Activated T-helper 17 cell treated with anti-CD3 and anti-CD28 coated beads, Interleukin-2, amount 50 U/mL, for 72 hours (primary cell): ENCODE measurements around the gene EIF3B. TPM values are rescaled to one million over a fixed set of nuclear protein-coding genes. Genes with fewer than 3 reads are reported as not detected.
"Not testable (repeated sequence)": the region's sequence is repeated elsewhere in the genome, so short reads cannot be mapped to it uniquely, and the experiment has no call there.

Experiments used
- ATAC-seq: fragments of 150-1000 bp; cut with Tn5 transposase; replicated peaks from 2 replicates; pipeline ENCODE4 v1.10.0; 2021; ENCODE audit warnings: mild to moderate bottlenecking, moderate library complexity
- H3K27ac Mint-ChIP-seq: one replicate; pipeline ENCODE4 v1.8.0; 2022; ENCODE audit warnings: mixed read lengths
- H3K27me3 Mint-ChIP-seq: one replicate; pipeline ENCODE4 v1.8.0; 2022; ENCODE audit warnings: mixed read lengths
- H3K36me3 Mint-ChIP-seq: one replicate; pipeline ENCODE4 v1.8.0; 2022; ENCODE audit warnings: low read depth, mild to moderate bottlenecking, mixed read lengths
- H3K4me1 Mint-ChIP-seq: one replicate; pipeline ENCODE4 v1.8.0; 2022; ENCODE audit warnings: mixed read lengths
- H3K4me3 Mint-ChIP-seq: one replicate; pipeline ENCODE4 v1.8.0; 2022; ENCODE audit warnings: mild to moderate bottlenecking, mixed read lengths
- H3K9me3 Mint-ChIP-seq: one replicate; pipeline ENCODE4 v1.8.0; 2022; ENCODE audit warnings: mixed read lengths
- total RNA-seq, 2 donors: library from RNA; stranded (reverse); gene quantifications; one replicate each; pipeline ENCODE4 v1.2.3, GENCODE V29; 2022

The EIF3B gene
- total RNA-seq, 2 donors from 2014 or later: 145 to 283 TPM

DNA sequence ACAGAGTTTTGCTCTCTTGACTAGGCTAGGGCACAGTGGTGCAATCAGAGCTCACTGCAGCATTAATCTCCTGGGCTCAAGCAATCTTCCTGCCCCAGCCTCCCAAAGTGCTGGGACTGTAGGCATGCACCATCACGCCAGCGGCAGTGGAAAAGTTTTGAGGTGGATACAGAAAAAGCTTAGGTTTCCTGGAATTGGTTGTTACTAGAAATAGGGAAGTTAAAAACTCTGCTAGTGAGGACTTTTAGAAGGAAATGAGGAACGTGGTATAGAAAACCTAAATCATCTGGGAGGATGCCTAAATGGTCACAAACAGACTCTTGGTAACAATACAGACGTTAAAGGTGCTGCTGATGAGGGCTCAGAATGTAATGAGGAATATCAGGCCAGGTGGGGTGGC is 29.5 kb upstream of the EIF3B start:
- no peak overlapping the region for H3K27ac Mint-ChIP-seq
- no peaks in the 10 kb centered on the region for H3K27me3 Mint-ChIP-seq
- no peak for ATAC-seq
- H3K4me1 Mint-ChIP-seq: no peaks in the 10 kb centered on the region
- H3K4me3 Mint-ChIP-seq: no peak overlapping the region
- H3K36me3 Mint-ChIP-seq: no peaks in the 10 kb centered on the region
- H3K9me3 Mint-ChIP-seq: no peaks in the 10 kb centered on the region

DNA sequence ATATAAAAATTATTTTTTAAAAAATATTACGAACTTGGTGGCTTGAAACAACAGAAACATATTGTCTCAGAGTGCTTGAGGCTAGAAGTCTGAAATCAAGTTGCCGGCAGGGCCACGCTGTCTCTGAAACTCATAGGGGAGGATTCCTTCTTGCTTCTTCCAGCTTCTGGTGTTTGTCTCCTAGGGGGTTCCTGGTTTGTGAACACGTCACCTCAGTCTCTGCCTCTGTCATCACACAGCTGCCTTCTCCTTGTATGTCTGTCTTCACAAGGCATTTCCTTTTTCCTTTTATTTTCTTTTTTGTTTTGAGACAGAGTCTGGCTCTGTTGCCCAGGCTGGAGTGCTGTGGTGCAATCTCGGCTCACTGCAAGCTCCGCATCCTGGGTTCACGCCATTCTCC is 27.7 kb upstream of the EIF3B start:
- no peak overlapping the region for H3K27ac Mint-ChIP-seq
- H3K4me3 Mint-ChIP-seq: no peak overlapping the region
- no peaks in the 10 kb centered on the region for H3K27me3 Mint-ChIP-seq
- H3K9me3 Mint-ChIP-seq: no peaks in the 10 kb centered on the region
- H3K36me3 Mint-ChIP-seq: no peaks in the 10 kb centered on the region
- ATAC-seq: no peak
- H3K4me1 Mint-ChIP-seq: no peaks in the 10 kb centered on the region

- no peak for ATAC-seq
- no peaks in the 10 kb centered on the region for H3K36me3 Mint-ChIP-seq
- H3K27me3 Mint-ChIP-seq: no peaks in the 10 kb centered on the region
- no peak overlapping the region for H3K27ac Mint-ChIP-seq
- no peaks in the 10 kb centered on the region for H3K9me3 Mint-ChIP-seq
- no peak overlapping the region for H3K4me3 Mint-ChIP-seq
- no peaks in the 10 kb centered on the region for H3K4me1 Mint-ChIP-seq
Observed at GRCh38 chr7:2330493-2330892, 24.1 kb upstream of the EIF3B start.

GRCh38 chr7:2331707-2332106 is 22.9 kb upstream of the EIF3B start:
- no peak overlapping the region for H3K4me3 Mint-ChIP-seq
- H3K4me1 Mint-ChIP-seq: no peaks in the 10 kb centered on the region
- H3K27me3 Mint-ChIP-seq: no peaks in the 10 kb centered on the region
- no peaks in the 10 kb centered on the region for H3K9me3 Mint-ChIP-seq
- H3K36me3 Mint-ChIP-seq: no peaks in the 10 kb centered on the region
- no peak for ATAC-seq
- no peak overlapping the region for H3K27ac Mint-ChIP-seq

DNA sequence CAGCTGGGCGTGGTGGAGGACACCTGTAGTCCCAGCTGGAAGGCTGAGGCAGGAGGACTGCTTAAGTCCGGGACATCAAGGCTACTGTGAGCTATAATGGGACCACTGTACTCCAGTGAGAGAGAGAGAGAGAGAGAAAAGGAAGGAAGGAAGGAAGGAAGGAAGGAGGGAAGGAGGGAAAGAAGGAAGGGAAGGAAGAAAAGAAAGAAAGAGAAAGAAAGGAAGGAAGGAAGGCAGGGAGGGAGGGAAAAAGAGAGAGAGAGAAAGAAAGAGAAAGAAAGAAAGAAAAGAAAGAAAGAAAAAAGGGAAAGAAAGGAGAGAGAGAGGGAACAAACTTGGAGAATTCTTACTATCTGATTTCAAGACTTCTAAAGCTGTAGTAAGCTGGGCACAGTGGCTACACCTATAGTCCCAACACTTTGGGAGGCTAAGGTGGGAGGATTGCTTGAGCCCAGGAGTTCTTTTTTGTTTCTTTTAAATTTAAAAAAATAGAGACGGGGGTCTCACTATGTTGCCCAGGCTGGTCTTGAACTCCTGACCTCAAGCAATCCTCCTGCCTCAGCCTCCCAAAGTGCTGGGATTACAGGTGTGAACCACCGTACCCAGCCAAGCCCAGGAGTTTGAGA is 21.9 kb upstream of the EIF3B start:
- not testable (repeated sequence) for H3K4me3 Mint-ChIP-seq, H3K27me3 Mint-ChIP-seq, H3K4me1 Mint-ChIP-seq, H3K36me3 Mint-ChIP-seq, ATAC-seq, H3K9me3 Mint-ChIP-seq
- peak overlapping the region; percentile 14 for H3K27ac Mint-ChIP-seq

DNA sequence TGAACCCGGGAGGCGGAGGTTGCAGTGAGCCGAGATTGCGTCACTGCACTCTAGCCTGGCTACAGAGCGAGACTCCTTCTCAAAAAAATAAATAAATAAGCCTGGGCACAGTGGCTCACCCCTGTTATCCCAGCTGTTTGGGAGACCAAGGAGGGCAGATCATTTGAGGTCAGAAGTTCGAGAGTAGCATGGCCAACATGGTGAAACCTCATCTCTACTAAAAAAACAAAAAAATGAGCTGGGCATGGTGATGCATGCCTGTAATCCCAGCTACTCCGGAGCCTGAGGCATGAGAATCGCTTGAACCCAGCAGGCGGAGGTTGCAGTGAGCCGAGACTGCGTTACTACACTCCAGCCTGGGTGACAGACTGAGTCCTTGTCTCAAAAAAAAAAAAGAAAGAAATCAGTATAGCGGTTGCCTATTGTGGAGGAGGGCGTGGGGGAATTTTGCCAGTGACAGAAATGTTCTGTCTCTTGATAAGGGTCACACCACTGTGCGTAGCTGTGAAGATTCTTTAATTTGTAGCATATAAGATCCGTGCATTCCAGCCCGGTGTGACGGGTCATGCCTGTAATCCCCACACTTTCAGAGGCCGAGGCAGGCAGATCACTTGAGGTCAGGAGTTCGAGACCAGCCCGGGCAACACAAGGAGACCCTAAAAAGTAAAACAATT is 17.9 kb upstream of the EIF3B start:
- no peaks in the 10 kb centered on the region for H3K36me3 Mint-ChIP-seq
- H3K4me1 Mint-ChIP-seq: no peaks in the 10 kb centered on the region
- no peak for ATAC-seq
- H3K27me3 Mint-ChIP-seq: no peaks in the 10 kb centered on the region
- H3K27ac Mint-ChIP-seq: no peak overlapping the region
- H3K9me3 Mint-ChIP-seq: no peaks in the 10 kb centered on the region
- H3K4me3 Mint-ChIP-seq: no peak overlapping the region

DNA sequence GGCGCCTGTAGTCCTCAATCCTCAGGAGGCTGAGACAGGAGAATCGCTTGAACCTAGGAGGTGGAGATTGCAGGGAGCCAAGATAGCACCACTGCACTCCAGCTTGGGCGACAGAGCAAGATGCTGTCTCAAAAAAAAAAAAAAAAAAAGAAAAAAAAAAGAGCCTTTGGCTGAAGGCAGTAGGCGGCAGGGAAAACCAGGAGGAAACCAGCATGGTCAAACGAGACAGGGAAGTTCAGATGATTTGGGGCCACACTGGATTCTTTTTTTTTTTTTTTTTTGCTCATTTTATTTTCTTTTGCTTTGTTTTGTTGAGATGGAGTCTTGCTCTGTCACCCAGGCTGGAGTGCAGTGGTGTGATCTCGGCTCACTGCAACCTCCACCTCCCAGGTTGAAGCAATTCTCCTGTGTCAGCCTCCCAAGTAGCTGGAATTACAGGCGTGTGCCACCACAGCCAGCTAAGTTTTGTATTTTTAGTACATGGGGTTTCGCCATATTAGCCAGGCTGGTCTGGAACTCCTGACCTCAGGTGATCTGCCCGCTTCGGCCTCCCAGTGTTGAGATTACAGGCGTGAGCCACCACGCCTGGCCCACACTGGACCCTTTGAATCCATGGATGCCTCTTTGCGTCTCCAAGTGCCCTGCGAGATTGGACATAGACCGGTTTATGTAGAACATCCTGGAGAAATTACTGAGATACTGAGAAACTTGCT is 7.1 kb upstream of the EIF3B start:
- ATAC-seq: peak; percentile 12
- not testable (repeated sequence) for H3K4me3 Mint-ChIP-seq, H3K36me3 Mint-ChIP-seq, H3K27me3 Mint-ChIP-seq, H3K9me3 Mint-ChIP-seq, H3K4me1 Mint-ChIP-seq, H3K27ac Mint-ChIP-seq

- H3K27me3 Mint-ChIP-seq: no peaks in the 10 kb centered on the region
- no peak for ATAC-seq
- peaks cover 7% of the 10 kb centered on the region for H3K36me3 Mint-ChIP-seq
- no peak overlapping the region for H3K27ac Mint-ChIP-seq
- H3K4me3 Mint-ChIP-seq: no peak overlapping the region
- H3K4me1 Mint-ChIP-seq: no peaks in the 10 kb centered on the region
- H3K9me3 Mint-ChIP-seq: no peaks in the 10 kb centered on the region
Observed at GRCh38 chr7:2350055-2350454, 4.6 kb upstream of the EIF3B start.

DNA sequence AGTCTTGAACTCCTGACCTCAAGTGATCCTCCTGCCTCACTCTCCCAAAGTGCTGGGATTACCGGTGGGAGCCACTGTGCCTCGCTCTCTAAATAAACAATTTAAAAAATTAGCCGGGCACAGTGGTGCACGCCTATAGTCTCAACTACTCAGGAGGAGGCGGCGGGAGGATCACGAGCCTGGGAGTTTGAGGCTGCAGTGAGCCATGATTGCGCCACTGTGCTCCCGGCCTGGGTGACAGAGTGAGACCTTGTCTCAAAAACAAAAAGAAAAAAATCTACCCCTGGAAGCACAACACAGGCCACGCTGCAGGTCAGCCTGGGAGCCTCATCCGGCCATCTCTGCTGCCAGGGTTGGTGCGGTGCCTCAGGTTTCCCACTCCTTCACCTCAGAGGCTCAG is 3.8 kb upstream of the EIF3B start:
- Mint-ChIP-seq H3K9me3 (no peaks in the 10 kb centered on the region), H3K36me3 (peaks cover 12% of the 10 kb centered on the region), H3K27ac (no peak overlapping the region), H3K4me3 (no peak overlapping the region), H3K27me3 (no peaks in the 10 kb centered on the region), H3K4me1 (no peaks in the 10 kb centered on the region)
- ATAC-seq: no peak

- Mint-ChIP-seq H3K27ac (peak overlapping the region; percentile 100), H3K9me3 (no peaks in the 10 kb centered on the region), H3K27me3 (no peaks in the 10 kb centered on the region), H3K4me3 (peak overlapping the region; percentile 97), H3K4me1 (peaks cover 6% of the 10 kb centered on the region), H3K36me3 (peaks cover 37% of the 10 kb centered on the region)
- no peak for ATAC-seq
Observed at GRCh38 chr7:2353113-2353935, 1.3 kb upstream of the EIF3B start.

DNA sequence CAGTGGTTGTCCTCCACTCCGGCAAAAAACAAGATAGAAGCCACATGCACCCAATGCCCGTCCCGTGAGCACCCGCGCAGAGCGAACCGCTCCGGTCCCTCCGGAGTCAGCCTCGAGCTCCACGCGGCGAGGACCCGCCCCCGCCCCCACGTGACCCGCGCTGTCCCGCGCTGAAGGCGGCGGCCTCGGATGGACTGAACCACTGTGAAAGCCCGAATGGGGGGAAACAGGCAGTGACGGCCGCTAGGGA is 766 bp upstream of the EIF3B start:
- Mint-ChIP-seq H3K4me1 (peaks cover 6% of the 10 kb centered on the region), H3K27ac (peak overlapping the region; percentile 100), H3K9me3 (no peaks in the 10 kb centered on the region), H3K4me3 (peak overlapping the region; percentile 97), H3K27me3 (no peaks in the 10 kb centered on the region), H3K36me3 (peaks cover 42% of the 10 kb centered on the region)
- ATAC-seq: peak; percentile 73

DNA sequence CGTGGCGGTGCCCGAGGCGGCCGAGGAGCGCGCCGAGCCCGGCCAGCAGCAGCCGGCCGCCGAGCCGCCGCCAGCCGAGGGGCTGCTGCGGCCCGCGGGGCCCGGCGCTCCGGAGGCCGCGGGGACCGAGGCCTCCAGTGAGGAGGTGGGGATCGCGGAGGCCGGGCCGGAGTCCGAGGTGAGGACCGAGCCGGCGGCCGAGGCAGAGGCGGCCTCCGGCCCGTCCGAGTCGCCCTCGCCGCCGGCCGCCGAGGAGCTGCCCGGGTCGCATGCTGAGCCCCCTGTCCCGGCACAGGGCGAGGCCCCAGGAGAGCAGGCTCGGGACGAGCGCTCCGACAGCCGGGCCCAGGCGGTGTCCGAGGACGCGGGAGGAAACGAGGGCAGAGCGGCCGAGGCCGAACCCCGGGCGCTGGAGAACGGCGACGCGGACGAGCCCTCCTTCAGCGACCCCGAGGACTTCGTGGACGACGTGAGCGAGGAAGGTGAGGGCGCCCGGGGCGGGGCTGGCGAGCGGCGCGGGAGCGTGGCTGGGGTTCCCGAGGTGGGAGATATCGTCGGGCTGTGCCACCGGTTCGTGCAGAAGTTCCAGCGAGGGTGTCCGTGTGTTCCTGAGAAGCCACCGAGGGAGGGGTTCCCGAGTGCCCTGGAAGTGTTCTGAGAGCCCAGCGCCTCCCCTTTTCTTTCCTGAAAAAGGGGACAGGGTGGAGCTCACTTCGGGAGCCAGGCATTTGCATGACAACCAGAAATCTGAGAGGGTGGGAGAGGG is 495 bp downstream of the EIF3B start:
- H3K4me3 Mint-ChIP-seq: peak overlapping the region; percentile 97
- H3K9me3 Mint-ChIP-seq: no peaks in the 10 kb centered on the region
- H3K27ac Mint-ChIP-seq: peak overlapping the region; percentile 100
- peaks cover 55% of the 10 kb centered on the region for H3K36me3 Mint-ChIP-seq
- no peaks in the 10 kb centered on the region for H3K27me3 Mint-ChIP-seq
- peak; percentile 13 for ATAC-seq
- H3K4me1 Mint-ChIP-seq: peaks cover 15% of the 10 kb centered on the region

- Mint-ChIP-seq H3K27me3 (no peaks in the 10 kb centered on the region), H3K36me3 (peaks cover 60% of the 10 kb centered on the region), H3K4me3 (peak overlapping the region; percentile 50), H3K9me3 (no peaks in the 10 kb centered on the region), H3K27ac (peak overlapping the region; percentile 81), H3K4me1 (peaks cover 15% of the 10 kb centered on the region)
- no peak for ATAC-seq
Observed at GRCh38 chr7:2355705-2356008, 1.0 kb downstream of the EIF3B start.

GRCh38 chr7:2357165-2357564 is 2.5 kb downstream of the EIF3B start:
- Mint-ChIP-seq H3K4me3 (peak overlapping the region; percentile 50), H3K4me1 (peaks cover 15% of the 10 kb centered on the region), H3K36me3 (peaks cover 75% of the 10 kb centered on the region), H3K27me3 (no peaks in the 10 kb centered on the region), H3K9me3 (no peaks in the 10 kb centered on the region), H3K27ac (peak overlapping the region; percentile 56)
- ATAC-seq: no peak
